HEK293 (cell line): ENCODE results near the gene NANOG.
"Not testable (repeated sequence)": the region's sequence is repeated elsewhere in the genome, so short reads cannot be mapped to it uniquely, and the experiment has no call there.

Experiments used
- CTCF ChIA-PET: fragments of 350-600 bp; formaldehyde crosslinking; extraction: SDS; loops from one replicate; lab custom pipeline; 2021; ENCODE audit warnings: antibody characterized with exemption; lab: Yijun Ruan, JAX
- POLR2A ChIA-PET: fragments of 300-600 bp; formaldehyde crosslinking; extraction: SDS; loops from one replicate; lab custom pipeline; 2020; ENCODE audit warnings: antibody characterized with exemption, inconsistent platforms; lab: Yijun Ruan, JAX
- H3K27ac ChIP-seq: fragments of 200-500 bp; sonication (Bioruptor generic); 2 replicates; pipeline ENCODE4 v1.5.1; 2014; ENCODE audit warnings: low read depth, low read length, control low read depth, inconsistent platforms; ENCODE audit errors: extremely low read depth
- H3K36me3 ChIP-seq, 2 experiments: fragments of 200-500 bp in 1 of 2; sonication (Bioruptor generic) in 1 of 2; 1 replicate in 1 of 2; 2 replicates in 1 of 2; pipeline ENCODE4 v1.5.1; 2014 to 2017; ENCODE audit warnings: inconsistent platforms in 2 of 2, low read length in 2 of 2; ENCODE audit not compliant: control insufficient read depth in 2 of 2, insufficient read depth in 1 of 2
- H3K4me1 ChIP-seq: fragments of 200-500 bp; sonication (Bioruptor generic); 2 replicates; pipeline ENCODE4 v1.5.1; 2014; ENCODE audit warnings: mild to moderate bottlenecking, low read length, inconsistent platforms; ENCODE audit not compliant: control insufficient read depth, insufficient read depth
- H3K4me3 ChIP-seq: 2 replicates; pipeline ENCODE4 v1.5.1; 2011; ENCODE audit warnings: low read depth, mild to moderate bottlenecking, control low read depth, low read length, moderate library complexity
- H3K9me3 ChIP-seq: fragments of 200-500 bp; sonication (Bioruptor generic); 2 replicates; pipeline ENCODE4 v1.5.1; 2014; ENCODE audit warnings: low read depth, low read length, inconsistent platforms; ENCODE audit not compliant: control insufficient read depth, insufficient read depth
- HOXC10 ChIP-seq: sonication (generic); formaldehyde crosslinking; IDR thresholded peaks from 2 replicates; pipeline ENCODE4 v1.8.1; 2023; ENCODE audit warnings: mild to moderate bottlenecking, missing genetic modification reagents
- KLF9 ChIP-seq: fragments of 450-650 bp; formaldehyde crosslinking; IDR thresholded peaks from 2 replicates; pipeline ENCODE4 v1.5.1; 2016; ENCODE audit warnings: missing biosample characterization, missing genetic modification characterization, low read depth
- OSR2 ChIP-seq: fragments of 450-650 bp; formaldehyde crosslinking; IDR thresholded peaks from 2 replicates; pipeline ENCODE4 v1.5.1; 2016; ENCODE audit warnings: missing biosample characterization, missing genetic modification characterization
- PRDM10 ChIP-seq: fragments of 450-650 bp; formaldehyde crosslinking; IDR thresholded peaks from 2 replicates; pipeline ENCODE4 v1.5.1; 2016; ENCODE audit warnings: missing biosample characterization, missing genetic modification characterization
- SETDB1 ChIP-seq: IDR thresholded peaks from one replicate; pipeline ENCODE4 v1.6.1; 2017; ENCODE audit warnings: mild to moderate bottlenecking, low read length, moderate library complexity, mixed read lengths; ENCODE audit not compliant: insufficient read length
- ZBTB20 ChIP-seq: fragments of 450-650 bp; formaldehyde crosslinking; IDR thresholded peaks from 2 replicates; pipeline ENCODE4 v1.5.1; 2016; ENCODE audit warnings: missing biosample characterization, missing genetic modification characterization
- ZBTB21 ChIP-seq: fragments of 450-650 bp; formaldehyde crosslinking; IDR thresholded peaks from 2 replicates; pipeline ENCODE4 v1.5.1; 2017; ENCODE audit warnings: missing biosample characterization, missing genetic modification characterization
- ZNF184 ChIP-seq: fragments of 450-650 bp; IDR thresholded peaks from 2 replicates; pipeline ENCODE4 v1.5.1; 2018; ENCODE audit warnings: missing biosample characterization, mild to moderate bottlenecking, missing genetic modification characterization
- ZNF341 ChIP-seq: fragments of 450-650 bp; formaldehyde crosslinking; IDR thresholded peaks from 2 replicates; pipeline ENCODE4; 2016; ENCODE audit warnings: low read depth, missing biosample characterization, missing genetic modification characterization
- ZNF514 ChIP-seq: fragments of 450-650 bp; formaldehyde crosslinking; IDR thresholded peaks from 2 replicates; pipeline ENCODE4 v1.5.1; 2016; ENCODE audit warnings: missing biosample characterization, missing genetic modification characterization
- ZNF621 ChIP-seq: fragments of 450-650 bp; formaldehyde crosslinking; IDR thresholded peaks from 2 replicates; pipeline ENCODE4 v1.5.1; 2017; ENCODE audit warnings: missing biosample characterization, missing genetic modification characterization
- ZNF624 ChIP-seq: fragments of 450-650 bp; formaldehyde crosslinking; IDR thresholded peaks from 2 replicates; pipeline ENCODE4 v1.5.1; 2017; ENCODE audit warnings: missing biosample characterization, missing genetic modification characterization
- ZNF670 ChIP-seq: fragments of 450-650 bp; formaldehyde crosslinking; IDR thresholded peaks from 2 replicates; pipeline ENCODE4 v1.5.1; 2016; ENCODE audit warnings: missing biosample characterization, missing genetic modification characterization, low read depth
- ZXDB ChIP-seq: fragments of 450-650 bp; formaldehyde crosslinking; IDR thresholded peaks from 2 replicates; pipeline ENCODE4 v1.5.1; 2016; ENCODE audit warnings: missing biosample characterization, missing genetic modification characterization

The NANOG gene

GRCh38 chr12:7788294-7788660, 925 bp upstream of the NANOG start (continued):
- TF ChIP-seq SETDB1 (no peak), OSR2 (no peak), PRDM10 (tag by site-specific recombination) (no peak), ZBTB21 (tag by site-specific recombination) (no peak), ZNF341 (tag by site-specific recombination) (no peak), KLF9 (tag by site-specific recombination) (no peak), HOXC10 (CRISPR knock-in tag) (no peak), ZNF624 (no peak)
- TF ChIP-seq, all 188 proteins: peak for 0

- Histone ChIP-seq H3K4me3 (no peak overlapping the region), H3K27ac (no peak overlapping the region), H3K4me1 (0 out of 2 replicates have a peak, but pooled peaks cover 2% of the 10 kb centered on the region), H3K9me3 (no peaks in the 10 kb centered on the region), H3K36me3 (no peaks in the 10 kb centered on the region)
- TF ChIP-seq ZNF621 (tag by site-specific recombination), result no peak
- TF ChIP-seq ZNF670 (tag by site-specific recombination), result no peak
- CTCF ChIA-PET, result interaction anchor here (0.6 kb wide), 1 partner anchor 101 kb away, joined by 5 read pairs; no protein-coding TSS in a partner anchor
- POLR2A ChIA-PET, result interaction anchor here (0.7 kb wide), 1 partner anchor 390 kb away, joined by 3 read pairs; no protein-coding TSS in a partner anchor
Observed at GRCh38 chr12:7793211-7793610, 4.0 kb downstream of the NANOG start.

GRCh38 chr12:7797269-7797668, 8.1 kb downstream of the NANOG start:
- CTCF ChIA-PET, result interaction anchor here (0.6 to 1.3 kb wide), 5 partner anchors 102 to 360 kb away, joined by 3 to 6 read pairs (median 4); partner anchors contain the start of genes GDF3 and ZNF705A
- H3K36me3 ChIP-seq, H3K27ac ChIP-seq, H3K4me1 ChIP-seq, H3K4me3 ChIP-seq, POLR2A ChIA-PET, H3K9me3 ChIP-seq: not testable (repeated sequence)

- CTCF ChIA-PET, result interaction anchor here (0.6 to 1.3 kb wide), 4 partner anchors 10 to 204 kb away, joined by 4 to 6 read pairs (median 4); no protein-coding TSS in a partner anchor
- no peak overlapping the region for H3K4me3 ChIP-seq
- H3K36me3 ChIP-seq, result no peaks in the 10 kb centered on the region
- TF ChIP-seq ZBTB20 (tag by site-specific recombination), result peak; percentile 82
- 0 out of 2 replicates have a peak, but pooled peaks have one; percentile 20 for TF ChIP-seq ZNF184 (tag by site-specific recombination)
- TF ChIP-seq ZNF514, result no peak
- peak; percentile 35; the same call in 1 of the 2 replicates for TF ChIP-seq ZXDB (tag by site-specific recombination)
- 0 out of 2 replicates have a peak, but pooled peaks cover 2% of the 10 kb centered on the region for H3K4me1 ChIP-seq
- no peak overlapping the region for H3K27ac ChIP-seq
- POLR2A ChIA-PET, result no interaction called here
- H3K9me3 ChIP-seq, result no peaks in the 10 kb centered on the region
Observed at GRCh38 chr12:7797698-7798398, 8.6 kb downstream of the NANOG start.

GRCh38 chr12:7798750-7799308, 9.6 kb downstream of the NANOG start:
- H3K36me3 ChIP-seq, H3K4me3 ChIP-seq, H3K9me3 ChIP-seq, H3K4me1 ChIP-seq, POLR2A ChIA-PET, H3K27ac ChIP-seq: not testable (repeated sequence)
- CTCF ChIA-PET, result interaction anchor here (0.6 to 1.0 kb wide), 3 partner anchors 9 to 160 kb away, joined by 3 to 4 read pairs (median 4); no protein-coding TSS in a partner anchor
